Measurements from ENCODE around the gene ETFA. TPM values are rescaled to one million over a fixed set of nuclear protein-coding genes. Genes with fewer than 3 reads are reported as not detected.
"Not testable (repeated sequence)": the region's sequence is repeated elsewhere in the genome, so short reads cannot be mapped to it uniquely, and the experiment has no call there.

Gene ETFA
- total RNA-seq, 1 experiment from 2014 or later = 157 TPM

- in situ Hi-C loops (cut with HindIII; ENCODE audit: low pct_unique_long_range_greater_than_20kb, low sequenced_read_pairs) = no loop called here
- DNase-seq (ENCODE audit: low read depth, low spot score) = peak; percentile 11
Observed at GRCh38 chr15:76333720-76334437, 22.6 kb upstream of the ETFA start.

- in situ Hi-C loops (cut with HindIII; ENCODE audit: low pct_unique_long_range_greater_than_20kb, low sequenced_read_pairs) = no loop called here
Observed at GRCh38 chr15:76333309-76333708, 22.0 kb upstream of the ETFA start.

GRCh38 chr15:76332796-76333195 is 21.5 kb upstream of the ETFA start:
- in situ Hi-C loops (cut with HindIII; ENCODE audit: low pct_unique_long_range_greater_than_20kb, low sequenced_read_pairs) = no loop called here

More at GRCh38 chr15:76333309-76333708, 22.0 kb upstream of the ETFA start:
- DNase-seq (ENCODE audit: low read depth, low spot score) = no peak

GRCh38 chr15:76330080-76330680 is 18.9 kb upstream of the ETFA start:
- DNase-seq (ENCODE audit: low read depth, low spot score) = peak; percentile 71
- in situ Hi-C loops (cut with HindIII; ENCODE audit: low pct_unique_long_range_greater_than_20kb, low sequenced_read_pairs) = no loop called here

More at GRCh38 chr15:76332796-76333195, 21.5 kb upstream of the ETFA start:
- DNase-seq (ENCODE audit: low read depth, low spot score) = no peak

GRCh38 chr15:76328958-76329357 is 17.7 kb upstream of the ETFA start:
- in situ Hi-C loops (cut with HindIII; ENCODE audit: low pct_unique_long_range_greater_than_20kb, low sequenced_read_pairs) = no loop called here
- no peak for DNase-seq (ENCODE audit: low read depth, low spot score)

GRCh38 chr15:76328106-76328696 is 16.9 kb upstream of the ETFA start:
- in situ Hi-C loops (cut with HindIII; ENCODE audit: low pct_unique_long_range_greater_than_20kb, low sequenced_read_pairs) = no loop called here
- no peak for DNase-seq (ENCODE audit: low read depth, low spot score)

- no peak for DNase-seq (ENCODE audit: low read depth, low spot score)
- in situ Hi-C loops (cut with HindIII; ENCODE audit: low pct_unique_long_range_greater_than_20kb, low sequenced_read_pairs) = no loop called here
Observed at GRCh38 chr15:76327191-76328105, 16.2 kb upstream of the ETFA start.

GRCh38 chr15:76325704-76326103 is 14.4 kb upstream of the ETFA start:
- DNase-seq (ENCODE audit: low read depth, low spot score) = no peak
- in situ Hi-C loops (cut with HindIII; ENCODE audit: low pct_unique_long_range_greater_than_20kb, low sequenced_read_pairs) = no loop called here

GRCh38 chr15:76324066-76324465 is 12.8 kb upstream of the ETFA start:
- no peak for DNase-seq (ENCODE audit: low read depth, low spot score)
- in situ Hi-C loops (cut with HindIII; ENCODE audit: low pct_unique_long_range_greater_than_20kb, low sequenced_read_pairs) = no loop called here

GRCh38 chr15:76321602-76322001 is 10.3 kb upstream of the ETFA start:
- in situ Hi-C loops (cut with HindIII; ENCODE audit: low pct_unique_long_range_greater_than_20kb, low sequenced_read_pairs) = no loop called here
- no peak for DNase-seq (ENCODE audit: low read depth, low spot score)

GRCh38 chr15:76321171-76321570 is 9.9 kb upstream of the ETFA start:
- DNase-seq (ENCODE audit: low read depth, low spot score) = no peak
- in situ Hi-C loops (cut with HindIII; ENCODE audit: low pct_unique_long_range_greater_than_20kb, low sequenced_read_pairs) = no loop called here

- in situ Hi-C loops (cut with HindIII; ENCODE audit: low pct_unique_long_range_greater_than_20kb, low sequenced_read_pairs) = no loop called here
- DNase-seq (ENCODE audit: low read depth, low spot score) = no peak
Observed at GRCh38 chr15:76320012-76320411, 8.7 kb upstream of the ETFA start.

- in situ Hi-C loops (cut with HindIII; ENCODE audit: low pct_unique_long_range_greater_than_20kb, low sequenced_read_pairs) = no loop called here
- DNase-seq (ENCODE audit: low read depth, low spot score) = no peak
Observed at GRCh38 chr15:76313731-76314130, 2.5 kb upstream of the ETFA start.

- in situ Hi-C loops (cut with HindIII; ENCODE audit: low pct_unique_long_range_greater_than_20kb, low sequenced_read_pairs) = not testable (repeated sequence)
Observed at GRCh38 chr15:76313175-76313567, 1.9 kb upstream of the ETFA start.

GRCh38 chr15:76312540-76313174 is 1.4 kb upstream of the ETFA start:
- in situ Hi-C loops (cut with HindIII; ENCODE audit: low pct_unique_long_range_greater_than_20kb, low sequenced_read_pairs) = no loop called here

More at GRCh38 chr15:76313175-76313567, 1.9 kb upstream of the ETFA start:
- DNase-seq (ENCODE audit: low read depth, low spot score) = not testable (repeated sequence)

GRCh38 chr15:76310475-76311099 is 682 bp downstream of the ETFA start:
- DNase-seq (ENCODE audit: low read depth, low spot score) = peak; percentile 27
- in situ Hi-C loops (cut with HindIII; ENCODE audit: low pct_unique_long_range_greater_than_20kb, low sequenced_read_pairs) = no loop called here

More at GRCh38 chr15:76312540-76313174, 1.4 kb upstream of the ETFA start:
- DNase-seq (ENCODE audit: low read depth, low spot score) = no peak

Measured in SK-MEL-5 (cell line).